AG04449 (cell line): ENCODE measurements around the gene HIC1.

ENCODE experiments used
- CTCF ChIA-PET: fragments of 350-600 bp; formaldehyde crosslinking; extraction: SDS; loops from one replicate; lab custom pipeline; 2021; ENCODE audit warnings: antibody characterized with exemption; lab: Yijun Ruan, JAX
- POLR2A ChIA-PET: fragments of 400-600, 350-600 bp; formaldehyde crosslinking; extraction: SDS; loops from one replicate; lab custom pipeline; 2020; ENCODE audit warnings: antibody characterized with exemption, inconsistent platforms; lab: Yijun Ruan, JAX
- DNase-seq: peaks from one replicate; pipeline ENCODE4 v3.0.0-alpha.2; 2010; ENCODE audit warnings: low read depth, low spot score
- H3K4me3 ChIP-seq: 2 replicates; pipeline ENCODE4 v1.5.1; 2011; ENCODE audit warnings: low read depth, mild to moderate bottlenecking, control low read depth, low read length
- CTCF ChIP-seq: IDR thresholded peaks from one replicate; pipeline ENCODE4 v1.5.1; 2011; ENCODE audit warnings: mild to moderate bottlenecking, moderate library complexity, low read length, control low read depth, inconsistent platforms; ENCODE audit not compliant: insufficient read depth; ENCODE audit errors: missing control alignments

HIC1 gene

GRCh38 chr17:2093349-2093748 is 38.4 kb downstream of the HIC1 start:
- CTCF ChIA-PET, result interaction anchor here (0.6 to 3.9 kb wide), 8 partner anchors 11 to 151 kb away, joined by 3 to 62 read pairs (median 4); no protein-coding TSS in a partner anchor
- POLR2A ChIA-PET, result interaction anchor here (0.9 to 1.5 kb wide), 2 partner anchors 38 to 88 kb away, joined by 3 read pairs; partner anchors contain the start of gene HIC1
- H3K4me3 ChIP-seq, result no peak overlapping the region
- TF ChIP-seq CTCF, result no peak
- no peak for DNase-seq

GRCh38 chr17:2094891-2095535 is 40.1 kb downstream of the HIC1 start:
- peak; percentile 89 for TF ChIP-seq CTCF
- CTCF ChIA-PET, result interaction anchor here (0.5 to 3.9 kb wide), 34 partner anchors 9 to 195 kb away, joined by 3 to 62 read pairs (median 4); partner anchors contain the start of gene HIC1
- no peak for DNase-seq
- no peak overlapping the region for H3K4me3 ChIP-seq
- POLR2A ChIA-PET, result interaction anchor here (0.7 kb wide), 1 partner anchor 416 kb away, joined by 3 read pairs; no protein-coding TSS in a partner anchor

GRCh38 chr17:2095536-2095910 is 40.6 kb downstream of the HIC1 start:
- no peak for DNase-seq
- TF ChIP-seq CTCF, result no peak
- ChIA-PET POLR2A (no interaction called here), CTCF (interaction anchor here (0.5 to 3.9 kb wide), 24 partner anchors 9 to 195 kb away, joined by 3 to 62 read pairs (median 4); partner anchors contain the start of gene HIC1)
- no peak overlapping the region for H3K4me3 ChIP-seq

GRCh38 chr17:2101448-2102257 is 46.8 kb downstream of the HIC1 start:
- CTCF ChIA-PET, result interaction anchor here (0.7 to 5.4 kb wide), 5 partner anchors 11 to 145 kb away, joined by 3 to 21 read pairs (median 3); no protein-coding TSS in a partner anchor

GRCh38 chr17:2102931-2103809 is 48.3 kb downstream of the HIC1 start:
- CTCF ChIA-PET, result interaction anchor here (0.9 to 5.4 kb wide), 4 partner anchors 9 to 141 kb away, joined by 3 to 34 read pairs (median 16); no protein-coding TSS in a partner anchor
- no peak for DNase-seq
- no peak for TF ChIP-seq CTCF
- POLR2A ChIA-PET, result interaction anchor here (0.8 kb wide), 1 partner anchor 12 kb away, joined by 6 read pairs; no protein-coding TSS in a partner anchor
- H3K4me3 ChIP-seq, result no peak overlapping the region

More at GRCh38 chr17:2101448-2102257, 46.8 kb downstream of the HIC1 start:
- no peak for DNase-seq
- H3K4me3 ChIP-seq, result no peak overlapping the region
- POLR2A ChIA-PET, result no interaction called here
- TF ChIP-seq CTCF, result no peak
